Ectodermal cell (in vitro differentiated cells): Measurements from ENCODE around the gene ZNF805. TPM values are rescaled to one million over a fixed set of nuclear protein-coding genes. Genes with fewer than 3 reads are reported as not detected.
A peak's percentile ranks its signal among the peaks of the same experiment; 100 is the strongest.
"Not testable (repeated sequence)": the region's sequence is repeated elsewhere in the genome, so short reads cannot be mapped to it uniquely, and the experiment has no call there.

Experiments used
- H3K27ac ChIP-seq: 2 replicates; pipeline ENCODE4 v1.7.0; 2013; ENCODE audit warnings: mild to moderate bottlenecking, low read depth, low read length; ENCODE audit not compliant: insufficient read depth, poor library complexity, severe bottlenecking
- H3K27me3 ChIP-seq: 2 replicates; pipeline ENCODE4 v1.7.0; 2013; ENCODE audit warnings: mild to moderate bottlenecking, low read length; ENCODE audit not compliant: insufficient read depth, control insufficient read depth, poor library complexity, severe bottlenecking
- H3K36me3 ChIP-seq: one replicate; pipeline ENCODE4 v1.7.0; 2013; ENCODE audit warnings: low read length; ENCODE audit not compliant: control insufficient read depth, insufficient read depth
- H3K4me1 ChIP-seq: one replicate; pipeline ENCODE4 v1.7.0; 2013; ENCODE audit warnings: low read length; ENCODE audit not compliant: control insufficient read depth, insufficient read depth
- H3K4me3 ChIP-seq: 2 replicates; pipeline ENCODE4 v1.7.0; 2013; ENCODE audit warnings: low read depth, low read length, control low read depth; ENCODE audit not compliant: insufficient read depth
- H3K9me3 ChIP-seq: 2 replicates; pipeline ENCODE4 v1.7.0; 2013; ENCODE audit warnings: mild to moderate bottlenecking, low read length, moderate library complexity; ENCODE audit not compliant: control insufficient read depth
- WGBS, 2 experiments: methylation state at CpG; one replicate each; pipeline ENCODE4 v1.1.7; 2013; ENCODE audit warnings: missing lambda C conversion rate in 2 of 2; 5-methylcytosine and 5-hydroxymethylcytosine counted together
- polyA plus RNA-seq, 4 experiments: library from polyadenylated mRNA; stranded (reverse); fragments of 50-300 nt; gene quantifications; one replicate each; pipeline ENCODE4 v1.2.3, GENCODE V29; 2013

ZNF805 gene
- 6.3 TPM for polyA plus RNA-seq (2013, experiment 1 of 4)
- polyA plus RNA-seq (2013, experiment 2 of 4) = 5.9 TPM
- 4.3 TPM for polyA plus RNA-seq (2013, experiment 3 of 4)
- polyA plus RNA-seq (2013, experiment 4 of 4) = 4.1 TPM

DNA sequence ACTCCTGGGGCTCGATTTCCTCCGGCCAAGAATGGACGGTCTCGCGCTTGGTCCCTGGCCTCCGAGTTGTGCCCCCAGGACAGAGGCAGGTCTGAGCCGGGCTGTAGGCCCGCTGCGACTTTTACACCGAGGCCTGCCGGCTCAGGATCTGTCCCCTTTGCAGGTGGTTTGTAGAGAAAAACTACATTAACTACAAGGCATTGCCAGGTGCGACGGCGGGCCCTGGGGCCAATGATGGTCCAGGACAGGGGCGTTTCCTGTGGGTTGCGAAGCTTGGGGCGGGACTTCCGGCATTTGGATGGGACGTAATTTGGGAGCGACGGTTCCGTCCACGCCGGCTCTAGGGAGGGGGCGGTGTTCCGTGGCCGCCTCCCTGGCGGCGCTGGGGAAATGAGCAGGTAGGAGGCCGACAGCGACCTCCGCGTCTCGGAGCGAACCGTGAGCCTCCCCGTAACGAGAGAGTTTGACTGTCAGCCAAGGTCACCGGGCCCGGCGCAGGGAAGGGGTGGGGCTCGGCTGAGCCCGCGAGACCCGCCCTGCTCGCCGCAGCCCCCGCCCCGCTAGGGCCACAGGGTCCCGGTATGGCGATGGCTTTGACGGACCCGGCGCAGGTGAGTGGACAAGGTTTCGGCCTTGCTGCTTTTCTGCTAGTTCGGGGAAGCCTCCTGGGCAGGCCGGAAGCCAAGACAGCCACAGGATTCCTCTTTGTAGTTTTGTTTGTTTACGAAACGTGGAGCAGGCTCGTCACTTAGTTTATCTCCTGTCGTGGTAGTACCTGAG lies at the start of gene ZNF805:
TSS of gene ZNF805 (plus strand) at position 322 of the 780 bp plus-strand sequence. CDS start at position 582, 260 bp downstream.
- peaks cover 8% of the 10 kb centered on the region for H3K4me1 ChIP-seq
- WGBS, 2 experiments = 3% methylated on average over 61 of the region's 61 CpGs

DNA sequence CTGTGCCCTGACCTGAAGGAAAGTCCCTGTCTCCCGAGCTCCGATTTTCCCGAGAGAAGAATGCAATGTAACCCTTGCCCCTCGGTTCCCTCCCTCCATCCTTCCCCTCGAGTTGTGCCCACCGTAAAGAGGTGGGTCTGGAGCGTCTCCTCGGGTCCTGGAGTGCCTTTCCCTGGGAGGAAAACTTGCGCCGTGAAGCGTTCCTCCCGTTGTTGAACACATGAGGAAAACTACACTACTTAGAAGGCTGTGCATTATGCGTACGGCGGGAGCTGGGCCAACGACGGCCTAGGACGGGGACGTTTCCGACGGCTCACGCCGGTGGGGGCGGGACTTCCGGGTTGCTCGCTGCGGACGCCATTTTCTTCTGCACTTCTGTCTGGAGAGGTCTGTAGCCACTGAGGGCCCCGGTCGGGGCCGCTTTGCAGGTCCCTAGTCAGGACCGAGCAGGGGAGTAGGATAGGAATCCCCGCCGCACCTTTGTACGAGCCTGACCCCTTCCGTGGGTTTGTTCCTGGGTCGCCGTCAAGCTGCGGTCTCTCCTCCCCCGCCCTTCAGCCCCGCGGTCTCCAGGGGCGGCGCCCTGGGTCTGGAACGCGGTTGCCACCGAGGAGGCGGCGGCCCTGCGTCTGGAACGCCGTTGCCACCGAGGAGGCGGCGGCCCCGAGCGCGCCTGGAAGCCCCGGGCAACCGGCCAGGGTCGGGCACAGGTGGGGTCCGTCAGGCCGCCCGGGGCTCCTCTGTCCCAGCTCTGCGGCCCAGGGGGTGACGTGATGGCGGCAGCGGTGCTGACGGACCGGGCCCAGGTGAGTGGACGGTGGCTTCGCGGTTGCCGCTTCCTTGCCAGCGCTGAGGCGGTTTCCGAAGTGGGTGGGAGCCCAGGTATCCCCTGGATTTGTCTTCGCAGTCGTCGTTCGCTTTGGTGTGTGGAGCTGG lies 49.0 kb upstream of the ZNF805 start, which contains the start of gene ZNF264:
TSS of gene ZNF264 (plus strand) at position 360 of the 936 bp plus-strand sequence. CDS start at position 774, 414 bp downstream.
- Histone ChIP-seq H3K27ac (no peak within 1 kb of the TSS), H3K4me3 (peak within 1 kb of the TSS; percentile 94), H3K36me3 (peaks cover 25% of the 10 kb centered on the region), H3K4me1 (peaks cover 6% of the 10 kb centered on the region), H3K9me3 (peaks cover 9% of the 10 kb centered on the region), H3K27me3 (no peaks in the 10 kb centered on the region)
- 5% methylated on average over 81 of the region's 81 CpGs for WGBS, 2 experiments

More for the DNA sequence above, at the start of gene ZNF805:
- H3K36me3 ChIP-seq = no peaks in the 10 kb centered on the region
- H3K27ac ChIP-seq = peak within 1 kb of the TSS; percentile 73
- H3K4me3 ChIP-seq = peak within 1 kb of the TSS; percentile 96
- H3K27me3 ChIP-seq = no peaks in the 10 kb centered on the region
- H3K9me3 ChIP-seq = no peaks in the 10 kb centered on the region

DNA sequence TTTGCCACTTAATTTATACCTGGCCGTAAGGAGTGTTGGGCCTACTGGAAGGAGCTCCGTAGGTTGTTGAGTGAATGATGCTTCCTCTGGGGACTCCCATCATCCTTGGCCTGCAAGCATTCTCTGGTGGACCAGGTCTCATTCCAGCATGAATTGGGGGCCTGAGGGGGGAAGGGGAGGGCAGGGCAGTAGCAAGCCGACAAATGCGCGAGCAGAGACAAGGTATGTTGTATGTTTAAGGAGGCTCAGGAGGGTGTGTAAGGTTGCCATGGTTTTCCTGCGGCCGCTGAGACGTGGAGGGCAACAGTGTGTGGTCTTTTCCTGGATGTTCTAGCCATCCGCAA lies 48.4 kb upstream of the ZNF805 start:
- no peaks in the 10 kb centered on the region for H3K27me3 ChIP-seq
- peak overlapping the region; percentile 94 for H3K4me3 ChIP-seq
- H3K9me3 ChIP-seq = peaks cover 7% of the 10 kb centered on the region
- no peak overlapping the region for H3K27ac ChIP-seq
- WGBS, 2 experiments = 12 to 17% methylated on average over 9 of the region's 9 CpGs
- peaks cover 25% of the 10 kb centered on the region for H3K36me3 ChIP-seq
- peaks cover 6% of the 10 kb centered on the region for H3K4me1 ChIP-seq

DNA sequence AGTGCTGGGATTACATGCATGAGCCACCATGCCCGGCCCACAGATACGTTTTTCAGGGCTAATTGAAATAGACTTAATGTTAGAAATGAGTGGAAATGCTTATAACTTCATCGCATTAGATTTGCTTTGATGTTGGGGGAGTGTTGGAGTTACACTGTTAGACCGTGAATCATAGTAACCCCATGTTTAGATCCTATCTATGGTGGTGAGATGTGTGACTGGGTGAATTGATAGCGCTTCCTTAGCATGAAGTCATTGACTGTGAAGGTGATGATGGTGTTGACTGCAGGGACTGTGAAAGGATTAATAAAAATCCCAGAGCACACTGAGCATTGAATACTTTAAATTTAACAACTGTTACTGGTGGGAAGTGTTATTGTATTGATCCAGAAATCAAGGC lies 47.4 kb upstream of the ZNF805 start:
- Histone ChIP-seq H3K4me3 (no peak overlapping the region), H3K27me3 (no peaks in the 10 kb centered on the region), H3K36me3 (peaks cover 25% of the 10 kb centered on the region), H3K4me1 (peaks cover 6% of the 10 kb centered on the region), H3K9me3 (peaks cover 5% of the 10 kb centered on the region), H3K27ac (no peak overlapping the region)
- 91 to 96% methylated on average over 5 of the region's 5 CpGs for WGBS, 2 experiments

DNA sequence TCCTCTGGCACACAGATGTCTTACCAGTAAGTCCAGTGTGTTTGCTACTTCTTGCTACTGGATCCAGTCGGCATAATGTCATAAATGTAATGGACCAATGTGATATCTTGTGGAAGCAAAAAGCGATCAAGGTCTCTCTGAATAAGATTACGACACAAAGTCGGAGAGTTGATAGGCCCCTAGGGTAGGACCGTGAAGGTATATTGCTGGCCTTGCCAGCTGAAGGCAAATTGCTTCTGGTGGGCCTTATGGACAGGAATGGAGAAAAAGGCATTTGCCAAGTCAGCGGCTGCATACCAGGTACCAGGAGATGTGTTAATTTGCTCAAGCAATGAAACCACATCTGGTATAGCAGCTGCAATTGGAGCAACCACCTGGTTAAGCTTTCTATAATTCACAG lies 42.6 kb upstream of the ZNF805 start:
- 96% methylated on average over 6 of the region's 6 CpGs for WGBS, 2 experiments
- not testable (repeated sequence) for H3K9me3 ChIP-seq, H3K4me1 ChIP-seq, H3K4me3 ChIP-seq, H3K27me3 ChIP-seq, H3K27ac ChIP-seq
- peaks cover 25% of the 10 kb centered on the region for H3K36me3 ChIP-seq

DNA sequence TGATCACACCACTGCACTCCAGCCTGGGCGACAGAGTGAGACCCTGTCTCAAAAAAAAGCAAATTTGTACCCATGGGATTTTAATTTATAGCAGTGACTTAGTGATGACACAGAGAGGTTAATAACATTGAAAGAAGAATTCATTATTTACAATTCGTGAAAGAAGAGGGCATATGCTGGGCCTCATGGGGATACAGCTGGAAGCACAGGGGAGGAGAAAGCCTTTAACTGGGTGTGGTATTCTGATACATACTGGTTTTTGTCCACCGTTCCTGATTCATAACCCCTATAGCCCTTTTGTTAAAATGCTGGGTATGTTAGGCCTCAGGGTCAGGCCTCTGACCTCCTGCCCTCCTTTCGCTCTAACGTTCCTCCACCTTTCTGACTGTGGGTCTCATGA lies 38.3 kb upstream of the ZNF805 start:
- H3K4me1 ChIP-seq = no peaks in the 10 kb centered on the region
- no peaks in the 10 kb centered on the region for H3K36me3 ChIP-seq
- WGBS, 2 experiments = 92 to 98% methylated on average over 5 of the region's 5 CpGs
- no peak overlapping the region for H3K27ac ChIP-seq
- H3K27me3 ChIP-seq = no peaks in the 10 kb centered on the region
- H3K4me3 ChIP-seq = no peak overlapping the region
- H3K9me3 ChIP-seq = no peaks in the 10 kb centered on the region

DNA sequence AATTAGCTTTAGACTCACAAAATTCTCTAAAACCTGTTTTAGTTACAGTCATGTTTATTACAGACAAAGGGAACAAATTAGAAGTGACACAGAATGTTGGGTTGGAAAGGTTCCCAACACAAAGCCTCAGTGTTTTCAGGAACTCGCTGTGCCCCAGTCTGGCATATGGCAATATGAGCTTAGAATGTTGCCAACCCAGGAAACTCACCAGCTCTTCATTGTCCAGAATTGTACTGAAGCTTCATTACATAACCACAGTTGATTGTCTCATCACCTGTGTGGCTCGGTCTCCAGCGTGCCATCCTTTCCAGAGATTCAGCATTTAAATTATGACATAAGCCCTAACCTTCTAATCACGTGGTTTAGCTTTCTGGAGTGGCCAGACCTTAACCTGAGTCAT lies 30.1 kb upstream of the ZNF805 start:
- no peak overlapping the region for H3K27ac ChIP-seq
- WGBS, 2 experiments = 89 to 92% methylated on average over 4 of the region's 4 CpGs
- H3K4me1 ChIP-seq = no peaks in the 10 kb centered on the region
- peaks cover 23% of the 10 kb centered on the region for H3K36me3 ChIP-seq
- no peaks in the 10 kb centered on the region for H3K27me3 ChIP-seq
- no peaks in the 10 kb centered on the region for H3K9me3 ChIP-seq
- H3K4me3 ChIP-seq = no peak overlapping the region

DNA sequence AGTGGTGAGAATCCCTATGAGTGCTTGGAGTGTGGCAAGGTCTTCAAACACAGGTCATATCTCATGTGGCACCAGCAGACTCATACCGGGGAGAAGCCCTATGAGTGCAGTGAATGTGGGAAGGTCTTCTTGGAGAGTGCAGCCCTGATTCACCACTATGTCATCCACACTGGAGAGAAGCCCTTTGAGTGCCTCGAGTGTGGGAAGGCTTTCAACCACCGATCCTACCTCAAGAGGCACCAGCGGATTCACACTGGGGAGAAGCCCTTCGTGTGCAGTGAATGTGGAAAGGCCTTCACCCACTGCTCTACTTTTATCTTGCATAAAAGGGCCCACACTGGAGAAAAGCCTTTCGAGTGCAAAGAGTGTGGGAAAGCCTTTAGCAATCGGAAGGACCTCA lies 28.3 kb upstream of the ZNF805 start:
- no peaks in the 10 kb centered on the region for H3K4me1 ChIP-seq
- no peak overlapping the region for H3K4me3 ChIP-seq
- H3K27me3 ChIP-seq = no peaks in the 10 kb centered on the region
- whole genome bisulfite sequencing, 2 experiments = 94 to 97% methylated on average over 7 of the region's 7 CpGs
- H3K9me3 ChIP-seq = no peaks in the 10 kb centered on the region
- no peak overlapping the region for H3K27ac ChIP-seq
- peaks cover 23% of the 10 kb centered on the region for H3K36me3 ChIP-seq

DNA sequence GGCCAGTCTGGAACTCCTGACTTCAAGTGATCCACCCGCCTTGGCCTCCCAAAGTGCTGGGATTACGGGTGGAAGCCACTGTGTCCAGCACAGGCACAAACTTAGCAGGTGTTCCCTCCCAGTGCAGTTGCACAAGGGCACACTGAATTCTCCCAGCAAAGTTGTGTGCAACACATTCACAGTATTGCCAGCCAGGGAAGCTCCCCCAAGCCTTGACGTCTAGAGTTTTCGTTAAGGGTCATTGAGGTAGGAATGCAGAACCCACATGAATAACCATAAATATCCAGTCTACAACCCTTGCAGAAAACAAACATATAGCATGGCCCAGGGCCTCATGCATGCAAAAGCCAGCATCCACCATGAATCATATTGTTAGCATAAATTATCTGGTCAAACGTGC lies 12.9 kb upstream of the ZNF805 start:
- 86 to 88% methylated on average over 5 of the region's 5 CpGs for WGBS, 2 experiments
- Histone ChIP-seq H3K27ac (no peak overlapping the region), H3K36me3 (no peaks in the 10 kb centered on the region), H3K4me1 (no peaks in the 10 kb centered on the region), H3K4me3 (no peak overlapping the region), H3K27me3 (no peaks in the 10 kb centered on the region), H3K9me3 (no peaks in the 10 kb centered on the region)

DNA sequence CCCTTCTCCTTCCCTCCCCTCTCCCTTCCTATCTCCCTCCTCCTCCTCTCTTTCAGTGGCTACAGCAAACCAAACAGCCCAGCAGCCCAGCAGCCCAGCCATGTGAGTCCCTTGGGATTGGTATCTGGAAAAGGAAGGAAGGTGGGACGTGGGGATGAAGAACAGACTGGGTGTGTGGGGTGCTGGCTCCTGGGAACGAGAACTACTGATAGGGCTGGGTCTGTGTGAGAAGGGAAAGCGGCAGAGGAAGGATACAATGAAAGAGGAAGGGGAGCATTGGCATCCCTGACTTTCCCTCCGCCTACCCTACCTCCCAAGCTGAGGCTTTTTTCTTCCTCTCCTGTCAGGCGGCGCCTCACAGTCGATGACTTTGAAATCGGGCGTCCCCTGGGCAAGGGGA lies 8.7 kb upstream of the ZNF805 start:
- WGBS, 2 experiments = 57 to 66% methylated on average over 8 to 9 of the region's 9 CpGs
- Histone ChIP-seq H3K27ac (no peak overlapping the region), H3K36me3 (no peaks in the 10 kb centered on the region), H3K27me3 (no peaks in the 10 kb centered on the region), H3K4me3 (no peak overlapping the region), H3K9me3 (no peaks in the 10 kb centered on the region), H3K4me1 (no peaks in the 10 kb centered on the region)
